AG20443 (cell line): ENCODE data around the gene DEPDC7.
"Not testable (repeated sequence)": the region's sequence is repeated elsewhere in the genome, so short reads cannot be mapped to it uniquely, and the experiment has no call there.

Experiments
- DNase-seq: peaks from one replicate; pipeline ENCODE4 v3.0.0; 2012; ENCODE audit warnings: low spot score, mixed read lengths

The DEPDC7 gene

GRCh38 chr11:33025339-33025722 is 9.7 kb downstream of the DEPDC7 start:
- DNase-seq: no peak

GRCh38 chr11:33027233-33027632 is 11.6 kb downstream of the DEPDC7 start:
- no peak for DNase-seq

- DNase-seq: no peak
These were observed 12.3 kb downstream of the DEPDC7 start for GRCh38 chr11:33027846-33028536.

GRCh38 chr11:33028537-33028914 is 12.8 kb downstream of the DEPDC7 start:
- no peak for DNase-seq

- not testable (repeated sequence) for DNase-seq
These were observed 13.5 kb downstream of the DEPDC7 start for GRCh38 chr11:33029218-33029617.

- no peak for DNase-seq
These were observed 17.8 kb downstream of the DEPDC7 start for GRCh38 chr11:33033493-33033892.

GRCh38 chr11:33035011-33035410 is 19.3 kb downstream of the DEPDC7 start:
- no peak for DNase-seq

GRCh38 chr11:33039274-33040032 is 23.8 kb downstream of the DEPDC7 start, which contains the start of gene TCP11L1:
TCP11L1 (plus strand) TSS chr11:33039572; CDS start chr11:33043774, 4,202 bp downstream.
- DNase-seq: peak; percentile 91

- DNase-seq: no peak
These were observed 24.6 kb downstream of the DEPDC7 start for GRCh38 chr11:33040033-33040861.

GRCh38 chr11:33040862-33041453 is 25.3 kb downstream of the DEPDC7 start:
- no peak for DNase-seq

- no peak for DNase-seq
These were observed 27.6 kb downstream of the DEPDC7 start for GRCh38 chr11:33043221-33043830.

- no peak for DNase-seq
These were observed 28.6 kb downstream of the DEPDC7 start for GRCh38 chr11:33044285-33044756.

GRCh38 chr11:33045551-33046255 is 30.0 kb downstream of the DEPDC7 start:
- no peak for DNase-seq

- not testable (repeated sequence) for DNase-seq
These were observed 33.0 kb downstream of the DEPDC7 start for GRCh38 chr11:33048701-33049100.

GRCh38 chr11:33049565-33050408 is 34.1 kb downstream of the DEPDC7 start:
- DNase-seq: not testable (repeated sequence)

GRCh38 chr11:33052231-33052630 is 36.6 kb downstream of the DEPDC7 start:
- no peak for DNase-seq

GRCh38 chr11:33055375-33055774 is 39.7 kb downstream of the DEPDC7 start:
- no peak for DNase-seq

GRCh38 chr11:33057284-33057683 is 41.6 kb downstream of the DEPDC7 start:
- no peak for DNase-seq

GRCh38 chr11:33059331-33060007 is 43.8 kb downstream of the DEPDC7 start:
- DNase-seq: no peak
